Parathyroid adenoma (tissue), 2 donors: ENCODE results near the gene PADI3.
"Not testable (repeated sequence)": the region's sequence is repeated elsewhere in the genome, so short reads cannot be mapped to it uniquely, and the experiment has no call there.

ENCODE experiments used
- H2AFZ ChIP-seq: fragments of 300-600 bp; sonication (generic); one replicate; pipeline ENCODE4 v1.7.0; 2017; ENCODE audit warnings: antibody characterized with exemption, mild to moderate bottlenecking
- H3K27ac ChIP-seq: fragments of 300-600 bp; sonication (generic); one replicate; pipeline ENCODE4 v1.7.0; 2017
- H3K27me3 ChIP-seq: fragments of 300-600 bp; sonication (generic); one replicate; pipeline ENCODE4 v1.7.0; 2017; ENCODE audit warnings: low read length; ENCODE audit not compliant: control insufficient read depth, insufficient read depth
- H3K36me3 ChIP-seq: fragments of 300-600 bp; sonication (generic); one replicate; pipeline ENCODE4 v1.7.0; 2017; ENCODE audit warnings: low read length; ENCODE audit not compliant: control insufficient read depth, insufficient read depth
- H3K4me1 ChIP-seq: fragments of 300-600 bp; sonication (generic); one replicate; pipeline ENCODE4 v1.7.0; 2017; ENCODE audit warnings: control low read depth
- H3K4me2 ChIP-seq: fragments of 300-600 bp; sonication (generic); one replicate; pipeline ENCODE4 v1.7.0; 2017; ENCODE audit warnings: low read length
- H3K4me3 ChIP-seq: fragments of 300-600 bp; sonication (generic); one replicate; pipeline ENCODE4 v1.7.0; 2017; ENCODE audit warnings: low read depth, low read length
- H3K79me2 ChIP-seq: fragments of 300-600 bp; sonication (generic); one replicate; pipeline ENCODE4 v1.7.0; 2017; ENCODE audit warnings: control low read depth
- H3K9ac ChIP-seq: fragments of 300-600 bp; sonication (generic); one replicate; pipeline ENCODE4 v1.7.0; 2017; ENCODE audit warnings: mild to moderate bottlenecking
- H3K9me3 ChIP-seq: fragments of 300-600 bp; sonication (generic); one replicate; pipeline ENCODE4 v1.7.0; 2017; ENCODE audit warnings: low read length; ENCODE audit not compliant: control insufficient read depth
- CTCF ChIP-seq: fragments of 300-600 bp; sonication (generic); IDR thresholded peaks from one replicate; pipeline ENCODE4 v1.7.0; 2017; ENCODE audit warnings: antibody characterized with exemption, mild to moderate bottlenecking
- donor health status: primary hyperparathyroidism.

The PADI3 gene

GRCh38 chr1:17319561-17320350 lies 70.9 kb downstream of the PADI3 start:
- no peaks in the 10 kb centered on the region for H3K27me3 ChIP-seq
- no peaks in the 10 kb centered on the region for H3K9me3 ChIP-seq
- H3K9ac ChIP-seq, result no peak overlapping the region
- no peak for TF ChIP-seq CTCF
- no peak overlapping the region for H3K27ac ChIP-seq
- no peak overlapping the region for H3K4me2 ChIP-seq
- H3K4me3 ChIP-seq, result no peak overlapping the region
- H3K79me2 ChIP-seq, result no peaks in the 10 kb centered on the region
- no peaks in the 10 kb centered on the region for H3K36me3 ChIP-seq
- H2AFZ ChIP-seq, result no peak overlapping the region
- no peaks in the 10 kb centered on the region for H3K4me1 ChIP-seq

GRCh38 chr1:17321857-17322390 lies 73.0 kb downstream of the PADI3 start:
- not testable (repeated sequence) for H3K9ac ChIP-seq, H2AFZ ChIP-seq, H3K27ac ChIP-seq, H3K4me2 ChIP-seq, H3K4me1 ChIP-seq, H3K4me3 ChIP-seq, H3K36me3 ChIP-seq, H3K79me2 ChIP-seq, H3K9me3 ChIP-seq, H3K27me3 ChIP-seq

GRCh38 chr1:17328855-17329254 lies 80.0 kb downstream of the PADI3 start:
- H3K27ac ChIP-seq, result no peak overlapping the region
- no peaks in the 10 kb centered on the region for H3K36me3 ChIP-seq
- TF ChIP-seq CTCF, result no peak
- no peak overlapping the region for H2AFZ ChIP-seq
- H3K27me3 ChIP-seq, result no peaks in the 10 kb centered on the region
- H3K9me3 ChIP-seq, result no peaks in the 10 kb centered on the region
- no peaks in the 10 kb centered on the region for H3K79me2 ChIP-seq
- H3K4me1 ChIP-seq, result no peaks in the 10 kb centered on the region
- no peak overlapping the region for H3K4me2 ChIP-seq
- H3K4me3 ChIP-seq, result no peak overlapping the region
- no peak overlapping the region for H3K9ac ChIP-seq

- no peak overlapping the region for H2AFZ ChIP-seq
- H3K27ac ChIP-seq, result no peak overlapping the region
- no peaks in the 10 kb centered on the region for H3K9me3 ChIP-seq
- no peaks in the 10 kb centered on the region for H3K27me3 ChIP-seq
- H3K36me3 ChIP-seq, result no peaks in the 10 kb centered on the region
- no peaks in the 10 kb centered on the region for H3K79me2 ChIP-seq
- H3K9ac ChIP-seq, result no peak overlapping the region
- no peak overlapping the region for H3K4me2 ChIP-seq
- no peak for TF ChIP-seq CTCF
- H3K4me1 ChIP-seq, result no peaks in the 10 kb centered on the region
- no peak overlapping the region for H3K4me3 ChIP-seq
Observed at GRCh38 chr1:17329610-17330009, 80.7 kb downstream of the PADI3 start.

GRCh38 chr1:17330856-17331255 lies 82.0 kb downstream of the PADI3 start:
- H3K4me2 ChIP-seq, result no peak overlapping the region
- no peak overlapping the region for H3K27ac ChIP-seq
- no peak overlapping the region for H3K9ac ChIP-seq
- no peak for TF ChIP-seq CTCF
- H3K4me1 ChIP-seq, result no peaks in the 10 kb centered on the region
- no peaks in the 10 kb centered on the region for H3K79me2 ChIP-seq
- H3K36me3 ChIP-seq, result no peaks in the 10 kb centered on the region
- H3K27me3 ChIP-seq, result no peaks in the 10 kb centered on the region
- no peak overlapping the region for H3K4me3 ChIP-seq
- no peak overlapping the region for H2AFZ ChIP-seq
- no peaks in the 10 kb centered on the region for H3K9me3 ChIP-seq
